Activated CD4-positive, alpha-beta T cell treated with anti-CD3 and anti-CD28 coated beads for 1 hour (primary cell): ENCODE results near the gene RNF8.

Experiments used
- DNase-seq: peaks from one replicate; pipeline ENCODE4 v3.0.0-alpha.2; 2020

RNF8 gene

GRCh38 chr6:37362101-37362828, 8.5 kb downstream of the RNF8 start:
- no peak for DNase-seq

GRCh38 chr6:37365791-37366190, 12.0 kb downstream of the RNF8 start:
- no peak for DNase-seq

GRCh38 chr6:37366910-37367309, 13.1 kb downstream of the RNF8 start:
- DNase-seq, result no peak

- DNase-seq, result no peak
Measured at GRCh38 chr6:37368961-37369320, 15.2 kb downstream of the RNF8 start.

GRCh38 chr6:37369321-37370201, 15.8 kb downstream of the RNF8 start:
- DNase-seq, result no peak

- DNase-seq, result no peak
Measured at GRCh38 chr6:37371154-37372083, 17.6 kb downstream of the RNF8 start.

GRCh38 chr6:37372116-37372515, 18.3 kb downstream of the RNF8 start:
- DNase-seq, result no peak

- no peak for DNase-seq
Measured at GRCh38 chr6:37373822-37374471, 20.2 kb downstream of the RNF8 start.

- no peak for DNase-seq
Measured at GRCh38 chr6:37375376-37375775, 21.6 kb downstream of the RNF8 start.

- no peak for DNase-seq
Measured at GRCh38 chr6:37376078-37376743, 22.4 kb downstream of the RNF8 start.

- DNase-seq, result no peak
Measured at GRCh38 chr6:37381579-37381978, 27.8 kb downstream of the RNF8 start.

- DNase-seq, result no peak
Measured at GRCh38 chr6:37382994-37383765, 29.4 kb downstream of the RNF8 start.

- DNase-seq, result no peak
Measured at GRCh38 chr6:37388578-37388977, 34.8 kb downstream of the RNF8 start.

- DNase-seq, result no peak
Measured at GRCh38 chr6:37389857-37390256, 36.1 kb downstream of the RNF8 start.

GRCh38 chr6:37391120-37391519, 37.3 kb downstream of the RNF8 start:
- no peak for DNase-seq

GRCh38 chr6:37392821-37393220, 39.0 kb downstream of the RNF8 start:
- DNase-seq, result no peak

GRCh38 chr6:37393381-37393929, 39.7 kb downstream of the RNF8 start:
- no peak for DNase-seq

GRCh38 chr6:37396571-37397180, 42.9 kb downstream of the RNF8 start:
- no peak for DNase-seq

GRCh38 chr6:37399131-37399530, 45.3 kb downstream of the RNF8 start:
- DNase-seq, result no peak

GRCh38 chr6:37399795-37400490, 46.2 kb downstream of the RNF8 start:
- no peak for DNase-seq
